Activated T-helper 17 cell treated with anti-CD3 and anti-CD28 coated beads, Interleukin-2, amount 50 U/mL, for 72 hours (primary cell): ENCODE data around the gene SYT17. TPM values are rescaled to one million over a fixed set of nuclear protein-coding genes. Genes with fewer than 3 reads are reported as not detected.

ENCODE experiments used
- ATAC-seq: fragments of 150-1000 bp; cut with Tn5 transposase; replicated peaks from 2 replicates; pipeline ENCODE4 v1.10.0; 2021; ENCODE audit warnings: mild to moderate bottlenecking, moderate library complexity
- H3K27ac Mint-ChIP-seq: one replicate; pipeline ENCODE4 v1.8.0; 2022; ENCODE audit warnings: mixed read lengths
- H3K27me3 Mint-ChIP-seq: one replicate; pipeline ENCODE4 v1.8.0; 2022; ENCODE audit warnings: mixed read lengths
- H3K36me3 Mint-ChIP-seq: one replicate; pipeline ENCODE4 v1.8.0; 2022; ENCODE audit warnings: low read depth, mild to moderate bottlenecking, mixed read lengths
- H3K4me1 Mint-ChIP-seq: one replicate; pipeline ENCODE4 v1.8.0; 2022; ENCODE audit warnings: mixed read lengths
- H3K4me3 Mint-ChIP-seq: one replicate; pipeline ENCODE4 v1.8.0; 2022; ENCODE audit warnings: mild to moderate bottlenecking, mixed read lengths
- H3K9me3 Mint-ChIP-seq: one replicate; pipeline ENCODE4 v1.8.0; 2022; ENCODE audit warnings: mixed read lengths
- total RNA-seq, 2 donors: library from RNA; stranded (reverse); gene quantifications; one replicate each; pipeline ENCODE4 v1.2.3, GENCODE V29; 2022

Gene SYT17
- total RNA-seq, 2 donors from 2014 or later: not detected

- ATAC-seq: no peak
- H3K4me1 Mint-ChIP-seq: peaks cover 15% of the 10 kb centered on the region
- H3K27ac Mint-ChIP-seq: no peak overlapping the region
- no peaks in the 10 kb centered on the region for H3K36me3 Mint-ChIP-seq
- H3K27me3 Mint-ChIP-seq: peaks cover 3% of the 10 kb centered on the region
- no peak overlapping the region for H3K4me3 Mint-ChIP-seq
- no peaks in the 10 kb centered on the region for H3K9me3 Mint-ChIP-seq
These were observed 34.4 kb upstream of the SYT17 start for GRCh38 chr16:19133600-19133999.

- H3K27me3 Mint-ChIP-seq: no peaks in the 10 kb centered on the region
- H3K9me3 Mint-ChIP-seq: no peaks in the 10 kb centered on the region
- no peak overlapping the region for H3K27ac Mint-ChIP-seq
- H3K36me3 Mint-ChIP-seq: no peaks in the 10 kb centered on the region
- peaks cover 10% of the 10 kb centered on the region for H3K4me1 Mint-ChIP-seq
- ATAC-seq: no peak
- H3K4me3 Mint-ChIP-seq: no peak overlapping the region
These were observed 32.7 kb upstream of the SYT17 start for GRCh38 chr16:19135201-19135842.

GRCh38 chr16:19135896-19136438 is 32.1 kb upstream of the SYT17 start:
- Mint-ChIP-seq H3K4me1 (peaks cover 5% of the 10 kb centered on the region), H3K9me3 (no peaks in the 10 kb centered on the region), H3K27ac (no peak overlapping the region), H3K36me3 (no peaks in the 10 kb centered on the region), H3K4me3 (no peak overlapping the region), H3K27me3 (no peaks in the 10 kb centered on the region)
- ATAC-seq: no peak

- Mint-ChIP-seq H3K36me3 (no peaks in the 10 kb centered on the region), H3K4me3 (no peak overlapping the region), H3K9me3 (no peaks in the 10 kb centered on the region)
These were observed 31.4 kb upstream of the SYT17 start for GRCh38 chr16:19136549-19137196.

GRCh38 chr16:19137201-19138128 is 30.6 kb upstream of the SYT17 start:
- ATAC-seq: no peak
- H3K9me3 Mint-ChIP-seq: no peaks in the 10 kb centered on the region
- no peaks in the 10 kb centered on the region for H3K4me1 Mint-ChIP-seq
- H3K4me3 Mint-ChIP-seq: no peak overlapping the region
- no peaks in the 10 kb centered on the region for H3K27me3 Mint-ChIP-seq
- H3K36me3 Mint-ChIP-seq: no peaks in the 10 kb centered on the region
- no peak overlapping the region for H3K27ac Mint-ChIP-seq

More at GRCh38 chr16:19136549-19137196, 31.4 kb upstream of the SYT17 start:
- Mint-ChIP-seq H3K27me3 (no peaks in the 10 kb centered on the region), H3K4me1 (no peaks in the 10 kb centered on the region), H3K27ac (no peak overlapping the region)
- ATAC-seq: no peak

- no peak overlapping the region for H3K4me3 Mint-ChIP-seq
- no peak overlapping the region for H3K27ac Mint-ChIP-seq
- ATAC-seq: no peak
- H3K27me3 Mint-ChIP-seq: peaks cover under 1% of the 10 kb centered on the region
- H3K9me3 Mint-ChIP-seq: no peaks in the 10 kb centered on the region
- no peaks in the 10 kb centered on the region for H3K36me3 Mint-ChIP-seq
- no peaks in the 10 kb centered on the region for H3K4me1 Mint-ChIP-seq
These were observed 29.4 kb upstream of the SYT17 start for GRCh38 chr16:19138601-19139000.

GRCh38 chr16:19139436-19140091 is 28.5 kb upstream of the SYT17 start:
- Mint-ChIP-seq H3K36me3 (no peaks in the 10 kb centered on the region), H3K9me3 (no peaks in the 10 kb centered on the region), H3K27ac (no peak overlapping the region), H3K4me3 (no peak overlapping the region), H3K4me1 (no peaks in the 10 kb centered on the region), H3K27me3 (peaks cover 6% of the 10 kb centered on the region)
- ATAC-seq: no peak

- ATAC-seq: no peak
- no peaks in the 10 kb centered on the region for H3K36me3 Mint-ChIP-seq
- no peaks in the 10 kb centered on the region for H3K9me3 Mint-ChIP-seq
- no peaks in the 10 kb centered on the region for H3K4me1 Mint-ChIP-seq
- H3K27me3 Mint-ChIP-seq: peaks cover 7% of the 10 kb centered on the region
- H3K27ac Mint-ChIP-seq: no peak overlapping the region
- no peak overlapping the region for H3K4me3 Mint-ChIP-seq
These were observed 27.6 kb upstream of the SYT17 start for GRCh38 chr16:19140396-19140795.

- ATAC-seq: no peak
- Mint-ChIP-seq H3K9me3 (peaks cover under 1% of the 10 kb centered on the region), H3K36me3 (no peaks in the 10 kb centered on the region), H3K27ac (no peak overlapping the region), H3K4me3 (no peak overlapping the region), H3K27me3 (peaks cover 8% of the 10 kb centered on the region), H3K4me1 (no peaks in the 10 kb centered on the region)
These were observed 25.0 kb upstream of the SYT17 start for GRCh38 chr16:19142939-19143598.

GRCh38 chr16:19143599-19143956 is 24.5 kb upstream of the SYT17 start:
- no peaks in the 10 kb centered on the region for H3K4me1 Mint-ChIP-seq
- no peak for ATAC-seq
- no peak overlapping the region for H3K4me3 Mint-ChIP-seq
- no peak overlapping the region for H3K27ac Mint-ChIP-seq
- peaks cover 5% of the 10 kb centered on the region for H3K9me3 Mint-ChIP-seq
- H3K27me3 Mint-ChIP-seq: peaks cover 13% of the 10 kb centered on the region
- H3K36me3 Mint-ChIP-seq: no peaks in the 10 kb centered on the region

- H3K27me3 Mint-ChIP-seq: peaks cover 23% of the 10 kb centered on the region
- no peak overlapping the region for H3K27ac Mint-ChIP-seq
- no peaks in the 10 kb centered on the region for H3K36me3 Mint-ChIP-seq
- no peak for ATAC-seq
- H3K4me3 Mint-ChIP-seq: no peak overlapping the region
- H3K9me3 Mint-ChIP-seq: peaks cover 12% of the 10 kb centered on the region
- no peaks in the 10 kb centered on the region for H3K4me1 Mint-ChIP-seq
These were observed 23.0 kb upstream of the SYT17 start for GRCh38 chr16:19145010-19145409.

GRCh38 chr16:19147126-19147525 is 20.9 kb upstream of the SYT17 start:
- Mint-ChIP-seq H3K36me3 (no peaks in the 10 kb centered on the region), H3K27me3 (peaks cover 27% of the 10 kb centered on the region), H3K27ac (no peak overlapping the region), H3K4me1 (no peaks in the 10 kb centered on the region), H3K9me3 (peaks cover 12% of the 10 kb centered on the region), H3K4me3 (no peak overlapping the region)
- ATAC-seq: no peak

- Mint-ChIP-seq H3K36me3 (no peaks in the 10 kb centered on the region), H3K9me3 (peaks cover 12% of the 10 kb centered on the region), H3K27ac (no peak overlapping the region), H3K4me3 (no peak overlapping the region), H3K4me1 (no peaks in the 10 kb centered on the region), H3K27me3 (peaks cover 27% of the 10 kb centered on the region)
- ATAC-seq: no peak
These were observed 20.4 kb upstream of the SYT17 start for GRCh38 chr16:19147627-19148026.

- Mint-ChIP-seq H3K4me3 (no peak overlapping the region), H3K27me3 (peaks cover 28% of the 10 kb centered on the region), H3K36me3 (no peaks in the 10 kb centered on the region), H3K9me3 (peaks cover 12% of the 10 kb centered on the region), H3K4me1 (no peaks in the 10 kb centered on the region), H3K27ac (no peak overlapping the region)
- ATAC-seq: no peak
These were observed 19.9 kb upstream of the SYT17 start for GRCh38 chr16:19148189-19148588.
